ENCODE data around the gene NUP214.
A peak's percentile ranks its signal among the peaks of the same experiment; 100 is the strongest.
"Not testable (repeated sequence)": the region's sequence is repeated elsewhere in the genome, so short reads cannot be mapped to it uniquely, and the experiment has no call there.

The NUP214 gene

DNA sequence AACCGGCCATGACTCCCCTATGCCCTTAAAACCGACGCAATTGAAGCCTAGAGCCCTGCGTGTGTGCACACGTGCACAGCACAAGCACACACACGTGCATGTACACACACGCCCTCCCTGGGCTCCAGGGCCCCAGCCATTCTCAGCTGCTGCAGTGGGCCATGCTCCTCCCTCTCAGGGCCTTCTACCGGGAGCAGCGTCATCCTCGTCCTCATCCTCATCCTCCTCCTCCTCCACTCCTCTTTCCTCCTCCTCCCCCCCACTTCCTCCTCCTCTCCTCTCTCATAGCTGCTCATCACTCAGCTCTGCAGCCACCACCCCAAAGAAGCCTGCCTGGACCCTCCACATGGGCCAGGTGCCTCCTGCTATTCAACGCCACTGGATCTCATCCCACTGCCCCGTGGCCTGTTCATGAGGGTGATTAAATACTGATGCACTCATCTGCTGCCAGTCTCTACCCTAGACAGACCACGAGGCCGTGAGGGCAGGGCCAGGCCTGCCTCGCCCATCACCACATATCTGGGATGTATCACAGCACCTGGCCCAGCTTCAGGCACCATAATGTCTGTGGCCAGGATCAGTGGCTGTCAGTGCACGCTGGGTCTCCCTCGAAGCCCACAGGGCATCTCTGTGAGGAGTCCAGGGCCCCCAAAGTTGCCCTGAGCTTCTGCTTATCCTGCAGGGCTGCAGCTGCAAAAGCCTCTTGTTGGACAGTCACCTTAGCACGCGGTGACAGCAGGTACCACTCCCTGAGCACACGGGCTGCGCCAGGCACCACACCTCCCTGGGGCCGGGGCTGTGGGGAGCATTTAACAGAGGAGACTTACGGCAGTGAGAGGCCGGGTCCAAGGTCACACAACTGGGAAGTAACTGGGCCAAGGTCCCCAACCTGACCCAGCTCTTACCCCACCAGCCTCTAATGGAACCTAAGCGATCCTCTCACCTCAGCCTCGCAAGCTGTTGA, 141.2 kb downstream of the NUP214 start:
- no peak for DNase-seq

DNA sequence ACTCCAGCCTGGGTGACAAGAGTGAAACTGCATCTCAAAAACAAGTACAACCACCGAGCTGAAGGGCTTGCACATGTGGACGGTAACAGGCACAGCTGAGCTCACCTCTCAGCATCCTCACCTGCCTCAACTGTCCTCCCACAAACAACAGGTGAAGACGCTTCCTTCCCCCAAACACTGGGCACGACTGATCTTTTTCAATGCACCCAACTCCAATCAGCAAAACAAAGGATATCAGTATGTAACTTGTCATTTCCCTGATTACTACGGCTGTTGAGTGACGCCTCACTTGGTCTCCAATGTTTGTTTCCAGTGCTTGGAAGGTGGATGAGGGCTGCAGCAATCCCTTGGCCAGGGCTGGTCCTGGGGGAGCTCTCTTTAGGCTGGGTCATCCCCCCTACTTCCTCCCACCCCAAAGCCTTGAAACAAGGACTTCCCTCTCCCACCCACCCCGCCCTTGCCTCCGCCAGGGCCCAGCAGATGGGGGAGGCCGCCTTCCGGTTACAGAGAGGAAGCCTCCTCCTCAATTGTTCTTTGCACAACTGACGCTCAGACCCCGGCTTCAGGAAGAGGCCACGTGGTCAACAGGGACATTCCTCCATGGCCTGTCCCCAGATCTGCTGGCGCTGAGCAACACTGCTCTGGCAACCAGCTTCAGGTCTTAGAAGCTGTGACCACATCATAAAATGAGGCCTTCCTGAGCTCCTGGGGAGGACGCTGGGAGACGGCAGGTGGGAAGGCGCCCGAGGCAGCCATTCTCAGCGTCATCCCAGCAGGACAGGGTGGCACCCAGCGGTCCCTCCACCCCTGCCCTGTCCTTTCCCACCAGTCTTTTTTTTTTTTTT, 145.0 kb downstream of the NUP214 start:
- DNase-seq: no peak

DNA sequence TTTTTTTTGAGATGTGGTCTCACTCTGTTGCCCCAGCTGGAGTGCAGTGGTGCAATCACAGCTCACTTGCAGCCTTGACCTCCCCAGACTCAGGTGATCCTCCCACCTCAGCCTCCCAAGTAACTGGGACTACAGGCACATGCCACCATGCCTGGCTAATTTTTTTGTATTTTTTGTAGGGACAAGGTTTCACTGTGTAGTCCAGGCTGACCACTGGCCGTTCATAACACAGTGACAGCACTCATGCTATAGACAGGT, 145.6 kb downstream of the NUP214 start:
- not testable (repeated sequence) for DNase-seq

DNA sequence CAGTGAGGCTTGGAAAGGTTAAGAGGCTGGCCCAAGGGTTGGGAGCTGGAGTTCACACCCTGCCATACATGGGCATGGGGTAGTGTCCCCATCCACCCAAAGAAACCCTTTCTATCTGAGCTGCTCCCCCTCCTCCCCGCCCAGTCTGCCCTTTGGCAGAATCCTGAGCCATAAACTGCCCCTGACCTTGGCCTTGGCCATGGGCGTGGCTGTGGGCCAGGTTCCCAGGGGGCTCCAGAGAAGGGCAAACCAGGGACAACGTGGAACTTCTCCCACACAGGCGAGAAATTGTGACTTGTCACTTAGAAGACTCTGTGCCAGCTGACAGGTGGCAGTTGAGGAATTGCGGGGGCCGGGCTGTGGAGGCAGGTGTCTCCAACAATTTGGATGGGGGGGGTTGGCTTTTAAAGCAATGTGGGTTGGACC, 146.1 kb downstream of the NUP214 start:
- DNase-seq: no peak

DNA sequence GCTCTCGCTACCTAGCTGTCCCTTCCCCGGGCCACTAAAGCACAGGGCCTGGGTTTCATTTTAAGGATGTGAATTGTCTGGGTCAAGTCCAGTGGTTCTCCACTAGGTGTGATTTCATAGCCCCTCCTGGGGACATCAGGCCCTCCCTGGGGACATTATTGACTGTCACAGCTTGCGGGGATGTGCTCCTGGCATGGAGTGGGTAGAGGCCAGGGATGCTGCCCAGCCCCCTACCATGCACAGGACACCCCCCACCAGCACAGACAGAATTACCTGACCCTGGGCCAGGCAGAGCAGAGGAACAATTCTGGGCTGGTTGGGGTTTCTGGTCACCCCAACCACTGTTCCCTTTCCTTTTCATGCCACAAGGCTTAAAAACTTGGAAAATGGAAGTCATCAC, 146.8 kb downstream of the NUP214 start:
- no peak for DNase-seq

DNA sequence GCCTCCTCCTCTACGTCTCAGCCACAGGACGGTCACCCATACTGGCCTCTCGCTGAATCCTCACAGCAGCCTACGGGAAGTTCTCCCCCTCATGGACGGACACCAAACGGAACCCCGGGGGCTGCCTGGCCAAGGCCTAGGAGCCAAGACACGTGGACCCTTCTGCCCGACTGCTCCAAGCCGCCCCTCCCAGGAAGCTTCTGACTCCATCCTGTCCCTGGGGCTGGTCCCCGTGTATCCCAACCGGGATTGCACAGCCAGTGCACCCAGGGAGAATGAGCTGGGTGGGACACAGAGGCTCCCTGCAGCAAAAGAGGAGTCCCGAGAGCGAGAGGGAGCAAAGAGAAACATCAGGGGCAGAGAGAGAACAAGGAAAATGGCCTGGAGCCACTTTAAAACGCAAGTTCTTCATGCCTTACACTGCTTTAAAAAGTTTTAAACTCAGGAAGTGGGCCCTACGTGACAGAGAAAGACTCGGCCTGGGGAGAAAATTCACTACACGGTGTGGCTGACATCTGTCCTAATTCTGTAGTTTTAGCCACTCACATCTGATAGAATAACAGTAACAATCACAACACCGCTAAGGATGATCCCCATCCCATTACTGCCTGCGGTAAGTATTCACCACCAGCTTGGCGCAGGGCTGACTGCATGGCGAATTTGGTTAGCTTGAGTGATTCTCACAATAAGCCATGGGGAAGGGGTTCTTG, 147.9 kb downstream of the NUP214 start:
- DNase-seq: no peak

DNA sequence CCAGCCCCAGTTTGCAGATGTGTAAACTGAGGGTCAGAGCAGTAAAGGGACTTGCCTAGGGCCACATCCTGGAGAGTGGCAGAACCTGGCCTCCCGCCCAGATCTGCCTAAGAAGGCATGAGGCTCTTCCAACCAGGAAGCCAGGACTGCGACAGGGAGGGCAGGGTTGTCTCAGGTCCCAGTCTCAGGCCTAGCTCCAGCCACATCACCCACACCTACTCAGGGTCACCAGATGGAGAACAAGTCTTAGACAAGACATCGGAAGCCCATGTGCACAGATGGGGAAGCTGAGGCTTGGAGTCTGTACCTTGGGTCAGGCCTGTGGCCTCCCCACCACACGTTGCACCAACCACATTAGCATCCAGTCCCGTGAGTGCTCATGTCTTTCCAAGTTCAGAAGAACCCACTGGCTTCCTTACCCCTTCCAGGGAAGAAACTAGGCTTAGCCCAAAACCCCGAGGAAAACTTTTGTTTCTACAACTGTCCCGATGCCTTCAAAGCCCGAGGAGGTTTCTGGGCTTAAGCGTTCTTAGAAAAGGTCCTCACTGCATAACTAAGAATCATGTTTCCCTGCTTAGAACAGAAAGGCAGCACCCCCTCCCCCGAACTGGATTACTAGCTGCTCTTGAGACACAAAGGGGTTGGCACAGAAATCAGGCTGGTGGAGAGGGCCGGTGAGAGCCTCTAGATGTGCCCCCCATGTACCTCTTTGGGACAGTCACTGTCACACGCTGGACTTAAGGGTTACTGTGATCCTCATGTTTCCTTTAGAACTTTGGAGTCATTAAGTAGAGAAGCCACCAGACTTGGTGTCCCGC, 148.7 kb downstream of the NUP214 start:
- DNase-seq: no peak

DNA sequence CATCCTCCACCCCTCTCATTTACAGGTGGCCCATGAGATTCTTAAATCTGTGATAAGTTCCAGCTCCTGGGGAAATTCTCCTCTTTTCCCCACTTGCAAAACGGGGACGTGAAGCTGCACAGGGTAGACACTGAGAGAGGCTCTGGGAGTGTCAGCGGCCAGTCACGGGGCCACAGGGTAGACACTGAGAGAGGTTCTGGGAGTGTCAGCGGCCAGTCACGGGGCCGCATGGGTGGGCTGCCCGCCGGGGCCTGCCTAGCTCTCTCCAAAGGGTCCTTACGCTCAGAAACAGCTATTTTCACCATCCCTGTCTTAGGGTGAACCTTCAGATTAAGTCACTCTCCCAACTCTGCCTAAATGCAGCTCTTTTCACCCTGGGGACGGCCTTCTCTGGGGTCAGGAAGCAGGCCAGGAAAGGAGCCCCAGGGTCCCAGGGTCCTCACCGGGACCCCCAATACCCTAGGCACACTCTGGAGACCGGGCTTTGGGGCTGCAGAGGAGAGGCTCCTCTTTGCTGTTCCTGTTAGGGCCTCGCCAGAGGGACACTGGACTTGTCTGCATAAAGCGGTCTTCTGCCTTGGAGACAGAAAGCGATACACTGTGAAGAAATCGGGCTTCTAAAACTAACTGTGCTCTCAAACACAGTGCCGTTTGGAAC, 149.4 kb downstream of the NUP214 start:
- DNase-seq: no peak

DNA sequence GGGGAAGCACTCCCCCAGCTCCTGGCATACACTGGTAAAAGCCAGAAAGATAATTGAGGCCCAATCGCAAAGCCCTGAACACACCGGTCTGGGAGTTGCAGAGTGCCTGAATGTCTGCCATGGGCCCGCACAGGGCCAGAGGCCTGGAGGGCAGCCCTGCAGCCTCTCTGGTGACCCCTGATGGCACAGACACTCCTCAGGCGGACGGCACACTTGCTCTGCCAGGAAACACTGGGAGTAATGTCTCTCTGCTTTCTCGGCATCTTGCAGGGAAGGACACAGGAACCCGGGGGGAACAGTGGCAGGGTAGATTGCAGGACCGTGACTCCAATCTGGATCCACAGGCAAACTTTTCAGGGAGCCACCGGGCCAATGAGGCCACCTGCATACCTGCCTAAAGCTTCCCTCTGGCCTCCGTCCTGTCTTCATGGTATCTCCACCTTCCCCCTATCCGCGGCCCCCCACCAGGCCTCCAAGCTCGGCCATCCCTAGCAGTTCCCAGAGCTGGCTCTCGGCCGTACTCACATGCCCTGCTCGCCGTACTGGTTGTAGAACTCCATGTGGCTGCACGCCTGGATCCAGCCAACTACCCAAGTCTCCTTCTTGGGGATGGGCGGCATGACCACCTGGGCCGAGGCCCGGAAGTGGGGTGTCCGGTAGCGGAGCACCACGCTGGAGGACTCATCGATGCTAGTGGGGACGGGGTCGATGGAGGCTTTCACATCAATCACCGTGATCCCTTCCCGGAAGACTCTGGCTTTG, 150.1 kb downstream of the NUP214 start:
- DNase-seq: no peak

DNA sequence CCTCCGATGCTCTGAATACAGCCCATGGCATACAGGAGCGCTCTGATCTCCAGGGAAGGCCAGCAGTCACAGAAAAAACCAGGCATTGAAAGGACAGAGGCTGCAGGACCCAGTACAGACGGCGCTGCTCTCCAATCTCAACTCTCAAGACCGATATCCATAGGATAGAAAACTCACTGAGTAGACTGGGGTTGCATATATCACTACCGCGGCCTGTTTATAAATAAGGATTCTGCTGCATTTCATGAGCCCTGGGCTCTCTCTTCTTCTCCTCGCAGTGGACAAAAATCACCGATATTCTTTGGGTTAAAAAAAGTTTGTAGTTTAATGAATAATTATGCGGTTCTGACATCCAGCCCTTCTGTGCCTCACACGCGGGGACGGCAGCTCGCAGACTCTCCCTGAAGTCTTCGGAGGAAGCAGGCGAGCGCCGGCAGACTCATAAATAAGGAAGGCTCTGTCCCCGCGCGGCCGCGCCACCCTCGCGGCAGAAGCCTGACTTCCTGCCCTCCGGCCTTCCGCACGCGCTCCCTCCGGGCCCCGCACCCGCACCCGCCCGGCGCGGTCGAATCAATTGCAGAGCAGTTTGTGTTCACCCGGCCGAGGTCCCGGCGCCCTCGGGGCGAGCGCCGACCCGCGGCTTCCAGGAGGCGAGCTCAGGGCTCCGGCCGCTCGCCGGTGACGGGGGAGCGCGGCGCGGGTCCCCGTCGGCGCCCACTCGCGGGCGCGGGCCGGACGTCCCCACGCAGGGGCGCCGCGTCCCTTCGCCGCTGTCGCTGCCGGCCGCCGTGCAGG, 150.9 kb downstream of the NUP214 start, which contains the start of gene FAM78A:
Gene FAM78A, minus strand, starts transcription at position 417 of the 795 bp plus-strand sequence. Its CDS starts 331 bp downstream, at position 86.
- DNase-seq: no peak

DNA sequence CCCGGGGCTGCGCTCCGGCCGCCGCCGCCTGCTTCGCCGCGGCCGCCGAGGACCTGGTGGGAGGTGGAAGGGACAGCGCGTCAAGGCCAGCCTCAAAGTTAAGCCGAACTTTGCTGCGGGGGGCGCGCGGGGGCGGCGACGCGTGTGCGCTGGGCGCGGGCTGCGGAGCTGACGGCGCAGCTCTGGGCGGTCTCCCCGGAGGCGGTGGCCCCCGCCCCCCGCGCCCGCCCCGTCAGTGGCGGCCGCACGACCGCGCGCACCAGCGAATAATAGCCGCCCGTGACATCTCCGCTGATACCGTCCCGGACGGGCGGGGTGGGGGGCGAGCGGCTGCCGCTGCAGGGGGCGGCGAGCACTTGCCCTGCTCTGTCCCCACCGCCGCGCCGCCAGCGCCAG, 151.5 kb downstream of the NUP214 start:
- DNase-seq: no peak

DNA sequence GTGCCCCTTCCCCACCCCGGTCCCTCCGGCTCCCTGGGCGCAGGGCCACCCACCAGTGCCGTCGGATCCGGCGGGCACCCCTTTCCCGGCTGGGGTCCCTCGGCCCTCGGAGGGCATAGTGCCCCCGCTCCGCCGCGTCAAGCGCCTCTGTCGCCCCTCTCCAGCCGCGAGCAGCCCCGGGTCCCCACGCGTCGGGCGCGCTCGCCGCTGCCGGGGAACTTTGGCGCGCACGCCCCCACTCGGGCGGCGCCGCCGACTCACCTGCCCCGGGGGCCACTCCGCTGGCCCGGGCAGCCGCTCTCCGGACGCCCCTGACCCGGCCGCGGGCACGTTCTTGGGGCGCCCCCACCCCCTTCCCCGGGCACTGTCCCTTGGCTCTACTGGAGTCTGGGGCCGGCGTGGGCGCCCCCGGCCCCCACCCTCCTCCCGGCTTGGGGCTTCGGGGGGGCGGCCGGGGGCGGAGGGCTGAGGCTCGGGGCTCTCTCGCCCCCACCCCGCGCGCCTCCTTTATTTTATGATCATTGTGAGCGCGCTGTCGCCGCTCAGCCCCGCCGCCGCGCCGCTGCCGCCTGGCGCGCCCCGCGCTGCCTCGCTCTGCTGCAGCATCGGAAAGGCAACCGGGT, 152.0 kb downstream of the NUP214 start:
- no peak for DNase-seq

DNA sequence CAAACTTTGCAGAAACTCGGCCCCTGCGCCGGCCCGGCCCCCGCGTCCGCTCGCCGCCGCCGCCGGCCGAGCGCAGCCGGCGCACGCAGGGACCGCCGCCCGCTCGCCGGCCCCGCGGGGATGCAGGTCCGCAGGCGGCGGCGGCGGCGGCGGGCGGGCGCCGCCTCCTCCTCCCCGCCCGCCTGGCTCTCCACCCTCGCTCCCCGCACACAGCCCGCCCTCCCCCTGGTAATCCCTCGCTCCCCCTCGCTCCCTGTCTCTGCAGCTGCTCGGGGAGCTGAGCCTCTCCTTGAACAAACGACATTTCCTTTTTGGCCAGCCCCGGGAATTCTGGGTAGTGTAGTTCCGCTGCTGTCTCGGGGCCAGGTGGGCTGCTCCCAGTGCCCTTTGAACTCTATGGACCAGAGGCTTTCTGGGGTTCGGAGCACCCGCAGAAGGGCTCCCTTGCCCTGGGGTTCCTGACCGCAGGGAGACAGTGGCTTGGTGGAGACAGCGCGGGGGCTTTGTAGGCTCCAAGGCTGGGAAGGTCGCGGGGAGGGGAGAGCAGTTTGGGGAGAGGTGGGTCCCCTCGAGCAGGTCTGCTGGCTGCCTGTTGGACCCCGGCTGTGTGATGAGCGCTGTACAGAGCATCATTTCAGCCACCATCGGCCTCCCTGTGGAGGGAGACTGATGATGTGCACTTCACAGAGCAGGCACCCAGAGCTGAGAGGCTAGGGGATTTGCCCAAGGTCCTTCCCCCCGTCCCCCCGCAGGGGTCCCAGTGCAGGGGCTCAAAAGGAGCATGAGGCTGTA, 152.7 kb downstream of the NUP214 start:
- peak; percentile 66 for DNase-seq

DNA sequence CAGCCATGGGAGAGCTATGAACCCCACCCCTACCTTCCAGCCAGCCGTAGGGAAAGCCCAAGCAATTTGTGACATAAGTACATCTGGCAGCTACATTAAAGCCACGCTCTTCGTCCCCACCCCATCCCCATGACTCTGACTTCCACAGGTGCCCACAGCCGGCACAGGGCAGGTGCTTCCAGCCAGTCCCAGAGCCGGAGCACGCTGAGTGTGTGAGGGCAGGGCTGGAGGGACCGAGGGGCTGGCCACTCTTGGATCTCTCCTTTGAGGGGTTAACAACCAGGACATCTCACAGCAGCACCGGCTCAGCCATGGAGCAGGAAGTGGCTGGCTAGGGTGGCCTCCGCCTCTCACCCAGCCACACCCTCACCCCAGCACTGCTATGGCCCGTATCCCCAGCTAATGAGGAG, 153.3 kb downstream of the NUP214 start:
- DNase-seq: no peak

DNA sequence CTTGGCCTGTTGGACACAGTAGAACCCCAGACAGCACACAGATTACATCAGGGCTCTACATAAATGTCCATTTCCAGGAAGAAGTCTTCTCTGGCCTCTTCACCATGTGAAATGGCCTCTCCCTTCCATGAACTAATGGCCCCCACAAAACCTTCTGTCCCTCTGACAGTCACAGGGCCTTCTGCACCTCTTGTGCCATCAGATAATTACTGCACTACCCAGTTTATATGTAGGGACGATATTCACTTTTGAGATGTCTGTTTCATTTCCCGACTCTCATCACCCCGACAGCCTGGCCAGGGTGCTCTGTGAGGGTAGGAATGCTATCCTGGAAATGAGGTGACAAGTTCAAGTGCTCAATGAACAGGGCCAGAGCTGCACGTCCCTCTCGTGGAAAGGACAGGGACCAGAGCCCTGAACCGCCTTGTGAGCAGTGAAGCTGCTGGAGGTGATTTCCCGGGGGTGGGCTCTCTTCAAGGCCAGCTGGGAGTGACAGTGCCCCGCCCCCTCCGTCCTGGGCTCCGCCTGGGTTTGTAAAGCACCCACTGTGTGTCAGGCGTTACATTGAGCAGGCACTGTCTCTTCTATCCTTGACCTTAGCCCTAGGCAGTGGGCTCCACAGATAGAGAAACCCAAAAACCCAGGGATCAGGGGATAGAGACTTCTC, 153.9 kb downstream of the NUP214 start:
- no peak for DNase-seq

DNA sequence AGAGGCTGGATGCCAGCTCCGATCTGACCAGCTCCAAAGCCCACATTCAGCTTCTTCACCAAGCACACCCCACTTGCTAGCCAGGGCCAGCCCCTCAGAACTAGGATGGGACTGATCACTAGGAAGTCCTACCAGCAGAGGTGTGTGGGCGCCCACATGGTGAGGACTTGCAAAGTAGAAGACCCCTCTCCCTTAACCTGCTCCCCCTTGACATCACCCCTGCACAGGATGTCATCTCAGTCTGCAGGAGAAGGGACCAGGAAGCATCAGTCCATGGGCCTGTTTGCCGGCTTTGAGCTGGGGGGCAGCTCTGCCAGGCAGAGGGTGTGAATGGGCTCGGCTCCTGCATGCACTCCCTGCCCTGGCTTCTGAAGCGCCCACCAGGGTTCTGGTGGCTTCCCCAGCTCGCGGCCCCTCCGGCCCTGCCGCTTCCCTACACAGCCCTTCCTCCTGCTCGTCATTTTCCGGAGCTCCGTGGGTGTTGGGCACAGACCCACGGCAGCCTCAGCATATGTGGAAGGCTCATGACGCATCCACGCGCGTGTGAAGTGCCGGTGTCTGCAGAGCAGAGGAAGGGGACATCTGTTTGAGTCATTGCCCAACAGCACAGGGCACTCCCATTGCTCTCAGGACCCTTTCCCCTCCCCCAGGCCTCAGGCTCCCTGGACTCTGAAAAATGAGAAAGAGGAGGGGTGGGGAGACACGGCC, 154.6 kb downstream of the NUP214 start:
- no peak for DNase-seq

DNA sequence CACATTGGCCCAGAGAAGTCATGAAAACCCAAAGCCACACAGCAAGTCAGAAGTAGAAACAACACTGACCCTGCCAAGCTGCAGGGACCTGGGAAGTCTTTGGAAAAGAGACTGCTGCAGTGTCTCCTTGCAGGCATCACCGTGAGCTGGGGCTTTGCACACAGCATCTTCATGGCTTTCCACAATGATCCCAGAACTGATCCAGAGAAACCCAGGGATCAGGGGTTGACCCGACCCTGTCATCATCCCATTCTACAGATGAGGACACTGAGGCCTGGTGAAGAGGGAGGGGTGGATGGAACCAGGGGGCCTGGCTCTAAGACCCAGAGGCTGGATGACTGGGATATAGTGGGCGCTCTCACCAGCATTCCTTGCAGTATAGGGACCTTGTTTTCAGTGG, 155.3 kb downstream of the NUP214 start:
- no peak for DNase-seq

Measured in DMS79 (cell line).